IMR-90 (cell line): Measurements from ENCODE around the gene THSD7B.

Experiments
- CHD1 ChIP-seq: IDR thresholded peaks from 2 replicates; pipeline ENCODE4 v1.6.1; 2012; ENCODE audit warnings: low read depth, low read length, improper control_type of control experiment
- POLR2A ChIP-seq: IDR thresholded peaks from 2 replicates; pipeline ENCODE4 v1.6.1; 2012; ENCODE audit warnings: mild to moderate bottlenecking, low read depth, low read length
- TF ChIP-seq, protein P1 (sequence below): conservative IDR thresholded peaks from 2 replicates; pipeline ENCODE4 v1.5.1; 2012; ENCODE audit warnings: mild to moderate bottlenecking, low read depth, low read length, improper control_type of control experiment

DNA sequence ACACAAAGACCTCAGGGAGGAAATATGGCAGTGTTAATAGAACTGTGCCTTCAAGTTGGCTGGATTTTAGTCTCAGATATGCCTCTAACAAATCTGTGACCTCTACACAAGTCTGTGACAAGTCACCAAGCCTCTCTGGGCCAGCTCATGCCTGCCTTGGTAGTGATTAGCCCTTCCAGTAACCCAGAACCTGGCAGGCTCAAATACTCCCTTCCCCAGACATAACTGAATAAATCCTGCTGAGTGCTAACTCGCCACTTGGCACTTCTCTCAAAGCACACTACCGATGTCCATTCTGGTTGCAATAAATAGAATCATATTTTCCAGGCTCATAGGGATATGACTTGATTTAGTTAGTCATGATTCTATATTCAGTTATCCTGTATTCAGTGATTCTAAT is 15.3 kb upstream of the THSD7B start:
- TF ChIP-seq POLR2A (no peak), CHD1 (no peak)
- TF ChIP-seq, protein P1, sequence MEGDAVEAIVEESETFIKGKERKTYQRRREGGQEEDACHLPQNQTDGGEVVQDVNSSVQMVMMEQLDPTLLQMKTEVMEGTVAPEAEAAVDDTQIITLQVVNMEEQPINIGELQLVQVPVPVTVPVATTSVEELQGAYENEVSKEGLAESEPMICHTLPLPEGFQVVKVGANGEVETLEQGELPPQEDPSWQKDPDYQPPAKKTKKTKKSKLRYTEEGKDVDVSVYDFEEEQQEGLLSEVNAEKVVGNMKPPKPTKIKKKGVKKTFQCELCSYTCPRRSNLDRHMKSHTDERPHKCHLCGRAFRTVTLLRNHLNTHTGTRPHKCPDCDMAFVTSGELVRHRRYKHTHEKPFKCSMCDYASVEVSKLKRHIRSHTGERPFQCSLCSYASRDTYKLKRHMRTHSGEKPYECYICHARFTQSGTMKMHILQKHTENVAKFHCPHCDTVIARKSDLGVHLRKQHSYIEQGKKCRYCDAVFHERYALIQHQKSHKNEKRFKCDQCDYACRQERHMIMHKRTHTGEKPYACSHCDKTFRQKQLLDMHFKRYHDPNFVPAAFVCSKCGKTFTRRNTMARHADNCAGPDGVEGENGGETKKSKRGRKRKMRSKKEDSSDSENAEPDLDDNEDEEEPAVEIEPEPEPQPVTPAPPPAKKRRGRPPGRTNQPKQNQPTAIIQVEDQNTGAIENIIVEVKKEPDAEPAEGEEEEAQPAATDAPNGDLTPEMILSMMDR: no peak
